Rectal smooth muscle tissue (tissue), 1 donor: ENCODE measurements around the gene TBC1D1.

Experiments
- H3K27ac ChIP-seq: one replicate; pipeline ENCODE4 v1.7.0; 2013; ENCODE audit warnings: low read depth, low read length, inconsistent platforms
- H3K27me3 ChIP-seq: one replicate; pipeline ENCODE4 v1.7.0; 2013; ENCODE audit warnings: low read length; ENCODE audit not compliant: control insufficient read depth, insufficient read depth
- H3K36me3 ChIP-seq: one replicate; pipeline ENCODE4 v1.7.0; 2013; ENCODE audit warnings: low read length; ENCODE audit not compliant: control insufficient read depth, insufficient read depth
- H3K4me1 ChIP-seq: one replicate; pipeline ENCODE4 v1.7.0; 2013; ENCODE audit warnings: low read length; ENCODE audit not compliant: control insufficient read depth, insufficient read depth
- H3K4me3 ChIP-seq: one replicate; pipeline ENCODE4 v1.7.0; 2013; ENCODE audit warnings: low read length
- H3K9ac ChIP-seq: one replicate; pipeline ENCODE4 v1.7.0; 2013; ENCODE audit warnings: low read length

Gene TBC1D1

DNA sequence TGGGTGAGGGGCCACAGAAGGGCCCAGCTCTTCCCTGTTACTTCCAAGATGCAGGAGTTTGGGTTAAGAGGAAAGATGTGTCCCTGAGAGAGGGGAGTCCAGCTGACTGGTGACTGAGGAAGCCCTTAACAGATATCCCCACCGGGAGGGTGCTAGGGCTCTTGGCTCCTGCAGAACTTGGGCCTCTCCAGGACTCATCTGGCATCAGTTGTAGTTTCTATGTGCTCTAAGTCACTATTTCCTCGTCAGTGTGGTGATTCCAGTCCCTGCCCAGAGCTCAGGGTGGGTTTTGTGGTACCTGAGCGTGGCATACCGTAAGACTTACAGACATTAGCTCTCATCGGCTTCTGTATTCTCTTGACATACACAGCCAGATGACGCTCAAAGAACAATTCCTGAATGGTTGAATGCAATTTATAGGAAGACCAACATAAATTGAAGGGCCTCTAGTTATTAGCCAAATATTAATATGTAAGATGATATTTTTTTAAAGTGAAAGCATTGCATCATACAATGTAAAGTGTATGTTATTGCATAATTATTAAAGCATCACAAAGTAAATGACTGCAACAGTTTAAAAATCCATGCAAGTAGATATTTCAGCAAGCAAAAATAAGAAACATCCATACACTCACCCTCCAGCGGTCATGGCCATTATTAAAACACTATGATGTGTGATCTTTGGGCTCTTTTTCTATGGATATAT is 264.9 kb downstream of the TBC1D1 start:
- no peak overlapping the region for H3K27ac ChIP-seq
- no peak overlapping the region for H3K4me3 ChIP-seq
- no peaks in the 10 kb centered on the region for H3K27me3 ChIP-seq
- H3K9ac ChIP-seq: no peak overlapping the region
- no peaks in the 10 kb centered on the region for H3K36me3 ChIP-seq
- H3K4me1 ChIP-seq: peaks cover 3% of the 10 kb centered on the region

DNA sequence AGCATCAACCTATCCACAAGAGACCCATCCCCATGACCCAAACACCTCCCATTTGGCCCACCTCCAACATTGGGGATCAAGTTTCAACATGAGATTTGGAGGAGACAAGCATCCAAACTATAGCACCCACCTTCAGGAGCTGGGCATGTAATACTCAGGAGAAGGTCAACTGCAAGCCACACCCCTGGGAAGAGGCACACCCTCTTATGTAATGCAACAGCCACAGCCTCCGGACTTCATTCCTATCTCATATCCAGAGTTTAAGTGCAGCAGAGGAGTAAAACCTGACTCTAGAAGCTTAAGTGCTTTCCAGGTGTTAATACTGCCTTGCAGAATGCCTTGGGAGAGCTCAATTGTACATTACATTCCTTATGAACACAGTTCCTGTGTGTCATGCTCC is 266.7 kb downstream of the TBC1D1 start:
- H3K9ac ChIP-seq: no peak overlapping the region

DNA sequence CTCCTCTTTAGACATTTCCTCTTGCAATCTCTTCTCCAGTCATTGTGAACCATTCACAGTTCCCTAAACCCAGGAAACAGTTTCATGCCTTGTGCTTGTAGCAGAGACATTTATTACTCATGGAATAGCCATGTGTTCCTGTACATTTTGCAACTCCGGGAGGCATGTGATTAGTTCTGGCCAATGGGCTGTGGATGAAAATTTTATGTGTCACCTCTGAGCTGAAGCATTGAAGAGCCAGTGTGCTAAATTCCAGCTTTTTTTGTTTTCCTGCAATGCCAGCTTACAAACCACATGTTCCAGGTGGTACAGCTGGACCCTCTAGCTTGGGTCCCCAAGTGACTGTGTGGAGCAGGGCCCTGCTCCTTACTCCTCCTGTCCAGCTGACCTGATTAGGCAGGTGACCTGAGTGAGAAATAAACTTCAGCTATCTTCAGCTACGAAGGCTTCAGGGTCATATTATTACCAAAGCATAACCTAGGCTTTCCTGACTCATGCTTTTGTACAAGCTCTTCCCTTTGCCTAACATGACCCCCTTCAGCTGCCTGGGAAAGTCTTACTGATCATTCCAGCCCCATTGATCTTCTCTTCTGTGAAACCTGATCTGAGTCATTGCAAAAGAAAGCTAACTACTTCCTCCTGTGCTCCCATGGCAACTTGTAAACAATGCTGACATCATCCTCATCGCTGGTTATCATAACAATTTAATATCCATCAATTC is 269.8 kb downstream of the TBC1D1 start:
- H3K9ac ChIP-seq: no peak overlapping the region
- no peaks in the 10 kb centered on the region for H3K27me3 ChIP-seq
- H3K27ac ChIP-seq: no peak overlapping the region

More for the DNA sequence above, 266.7 kb downstream of the TBC1D1 start:
- Histone ChIP-seq H3K4me3 (no peak overlapping the region), H3K4me1 (peaks cover 4% of the 10 kb centered on the region), H3K27ac (no peak overlapping the region), H3K36me3 (no peaks in the 10 kb centered on the region), H3K27me3 (no peaks in the 10 kb centered on the region)

DNA sequence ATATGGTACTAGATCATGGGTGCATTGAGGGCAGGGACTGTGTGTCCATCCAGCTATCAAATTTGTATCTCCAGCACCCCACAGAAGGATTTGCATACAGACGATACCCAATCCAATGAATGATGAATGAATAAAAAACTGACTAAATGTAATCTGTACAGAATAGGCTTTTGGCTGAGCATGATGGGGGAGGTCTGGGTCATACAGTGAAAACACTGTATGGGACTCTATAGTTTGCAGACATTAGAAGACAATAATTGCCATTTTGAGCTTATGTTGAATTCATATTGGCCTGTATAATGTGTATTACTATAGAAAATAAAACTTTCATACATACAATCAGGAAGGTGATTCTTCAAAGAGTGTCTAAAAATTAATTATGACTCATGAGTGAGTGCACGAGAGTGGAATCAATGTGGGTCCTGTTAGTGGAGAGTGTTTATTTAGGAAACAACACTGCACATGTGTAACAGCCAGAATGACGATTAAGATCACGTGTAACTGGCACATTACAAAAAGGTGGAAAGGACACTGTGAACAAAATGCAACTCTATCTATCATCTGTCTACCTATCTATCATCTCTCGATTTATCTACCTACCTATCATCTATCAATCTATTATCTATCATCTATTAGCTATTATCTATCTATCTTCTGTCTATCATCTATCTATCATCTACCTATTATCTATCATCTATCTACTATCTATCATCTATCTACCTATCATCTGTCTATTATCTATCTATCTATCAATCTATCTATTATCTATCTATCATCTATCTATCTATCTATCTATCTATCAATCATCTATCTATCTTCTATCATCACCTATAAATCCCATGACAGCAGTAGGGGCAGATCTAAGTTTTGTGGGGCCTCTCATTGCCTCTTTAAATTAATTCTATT is 270.6 kb downstream of the TBC1D1 start:
- no peak overlapping the region for H3K9ac ChIP-seq
- H3K27ac ChIP-seq: no peak overlapping the region

More for the DNA sequence above, 269.8 kb downstream of the TBC1D1 start:
- H3K4me3 ChIP-seq: no peak overlapping the region
- H3K4me1 ChIP-seq: peaks cover 4% of the 10 kb centered on the region
- no peaks in the 10 kb centered on the region for H3K36me3 ChIP-seq

DNA sequence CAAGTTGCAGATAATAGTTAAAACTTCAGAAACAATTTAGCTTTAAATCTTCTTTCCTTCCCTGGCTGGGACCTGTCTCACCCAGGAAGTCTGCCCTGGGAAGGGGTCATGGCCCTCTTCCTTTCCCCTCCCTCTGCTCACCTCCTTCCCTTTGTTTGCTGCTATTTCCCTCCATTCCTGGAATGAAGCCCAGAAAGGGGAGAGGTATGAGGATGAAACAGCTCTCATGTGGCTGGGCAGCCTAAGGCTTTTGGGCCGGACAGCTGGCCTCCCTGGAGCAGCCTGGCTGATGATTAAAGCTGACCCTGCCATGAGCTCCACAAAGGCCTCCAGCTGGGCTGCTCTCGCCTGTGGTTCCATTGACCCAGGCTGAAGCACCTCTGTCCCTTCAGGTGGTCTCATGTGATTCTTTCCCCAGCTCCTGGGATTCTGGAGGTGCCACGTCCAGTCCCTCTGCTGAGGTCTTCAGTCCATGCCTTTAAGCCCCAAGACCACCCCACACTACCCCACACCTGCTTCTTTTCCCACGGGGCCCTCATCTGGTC is 271.4 kb downstream of the TBC1D1 start:
- no peak overlapping the region for H3K27ac ChIP-seq
- H3K4me3 ChIP-seq: no peak overlapping the region
- peaks cover 4% of the 10 kb centered on the region for H3K4me1 ChIP-seq
- H3K27me3 ChIP-seq: no peaks in the 10 kb centered on the region
- H3K36me3 ChIP-seq: no peaks in the 10 kb centered on the region
- H3K9ac ChIP-seq: no peak overlapping the region

More for the DNA sequence above, 270.6 kb downstream of the TBC1D1 start:
- Histone ChIP-seq H3K27me3 (no peaks in the 10 kb centered on the region), H3K36me3 (no peaks in the 10 kb centered on the region), H3K4me1 (peaks cover 4% of the 10 kb centered on the region), H3K4me3 (no peak overlapping the region)

DNA sequence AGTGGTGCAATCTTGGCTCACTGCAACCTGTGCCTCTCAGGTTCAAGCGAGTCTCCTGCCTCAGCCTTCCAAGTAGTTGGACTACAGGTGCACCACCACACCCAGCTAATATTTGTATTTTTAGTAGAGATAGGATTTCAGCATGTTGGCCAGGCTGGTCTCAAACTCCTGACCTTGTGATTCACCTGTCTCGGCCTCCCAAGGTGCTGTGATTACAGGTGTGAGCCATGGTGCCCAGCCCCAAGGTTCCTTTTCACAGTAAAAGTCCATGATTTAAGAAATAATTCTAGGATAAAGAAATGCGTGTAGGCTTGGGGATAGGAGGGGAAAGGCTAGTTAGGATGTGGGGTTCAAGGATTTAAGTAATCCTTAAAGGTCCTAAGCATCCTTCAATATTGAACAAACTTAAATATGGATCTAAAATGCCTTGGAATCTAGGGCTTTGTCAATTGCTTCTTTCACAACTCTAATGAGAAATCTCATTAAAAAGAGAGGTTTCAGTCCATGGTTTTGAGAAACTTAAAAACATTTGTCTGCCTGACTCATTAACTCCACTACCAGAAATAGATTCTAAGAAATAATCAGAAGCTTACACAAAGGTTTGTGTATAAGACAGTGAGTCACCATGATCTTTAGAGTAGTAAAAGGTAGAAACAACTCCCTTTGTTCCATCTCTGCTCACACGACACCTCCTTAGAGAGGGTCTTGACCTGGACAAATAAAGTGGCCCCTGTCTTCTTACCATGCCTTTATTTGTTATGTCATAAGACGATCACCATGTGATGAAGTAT is 272.5 kb downstream of the TBC1D1 start:
- no peaks in the 10 kb centered on the region for H3K27me3 ChIP-seq
- H3K4me1 ChIP-seq: peaks cover 4% of the 10 kb centered on the region
- no peak overlapping the region for H3K27ac ChIP-seq

DNA sequence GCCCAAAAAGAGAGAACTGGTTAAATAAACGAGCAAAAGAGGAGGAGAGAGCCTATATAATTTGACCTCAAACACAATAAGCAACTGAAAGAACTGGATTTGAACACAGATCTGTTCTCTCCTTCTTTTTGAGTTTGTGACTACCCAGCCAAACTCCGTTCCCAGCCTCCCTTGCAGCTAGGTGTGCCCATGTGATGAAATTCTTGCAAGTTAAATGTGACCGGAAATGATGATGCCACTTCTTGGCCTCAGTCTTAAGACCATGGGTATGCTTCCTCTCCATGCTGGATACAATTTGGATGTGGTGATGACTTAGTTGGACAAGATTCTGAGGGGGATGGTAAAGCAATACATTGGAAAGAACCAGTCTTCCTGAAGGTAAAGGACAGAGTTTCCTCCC is 273.5 kb downstream of the TBC1D1 start:
- no peak overlapping the region for H3K9ac ChIP-seq
- no peak overlapping the region for H3K4me3 ChIP-seq
- H3K27me3 ChIP-seq: no peaks in the 10 kb centered on the region
- H3K4me1 ChIP-seq: peaks cover 4% of the 10 kb centered on the region
- H3K36me3 ChIP-seq: no peaks in the 10 kb centered on the region
- no peak overlapping the region for H3K27ac ChIP-seq

More for the DNA sequence above, 272.5 kb downstream of the TBC1D1 start:
- Histone ChIP-seq H3K4me3 (no peak overlapping the region), H3K9ac (no peak overlapping the region), H3K36me3 (no peaks in the 10 kb centered on the region)

DNA sequence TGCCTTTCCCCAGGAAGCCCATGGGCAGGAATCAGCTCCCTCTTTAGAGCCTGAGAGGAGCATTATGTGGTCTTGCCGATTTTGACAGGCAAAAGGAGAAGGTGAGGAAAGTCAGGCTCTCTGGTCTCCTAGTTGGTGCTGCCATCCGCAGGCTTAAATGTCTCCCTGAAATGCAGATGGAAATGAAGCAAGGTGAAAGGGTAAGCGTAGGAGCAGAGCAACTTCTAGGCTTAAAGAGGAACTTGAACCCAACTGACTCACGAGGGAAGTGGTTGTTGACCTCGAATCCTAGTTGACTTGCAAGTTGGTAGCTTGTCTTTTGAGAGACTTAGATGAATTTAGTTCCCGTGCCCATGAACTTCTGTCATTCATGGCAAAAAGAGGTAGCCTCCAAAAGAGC is 275.2 kb downstream of the TBC1D1 start:
- Histone ChIP-seq H3K4me1 (no peaks in the 10 kb centered on the region), H3K27me3 (no peaks in the 10 kb centered on the region), H3K9ac (no peak overlapping the region), H3K27ac (no peak overlapping the region), H3K36me3 (no peaks in the 10 kb centered on the region), H3K4me3 (no peak overlapping the region)

DNA sequence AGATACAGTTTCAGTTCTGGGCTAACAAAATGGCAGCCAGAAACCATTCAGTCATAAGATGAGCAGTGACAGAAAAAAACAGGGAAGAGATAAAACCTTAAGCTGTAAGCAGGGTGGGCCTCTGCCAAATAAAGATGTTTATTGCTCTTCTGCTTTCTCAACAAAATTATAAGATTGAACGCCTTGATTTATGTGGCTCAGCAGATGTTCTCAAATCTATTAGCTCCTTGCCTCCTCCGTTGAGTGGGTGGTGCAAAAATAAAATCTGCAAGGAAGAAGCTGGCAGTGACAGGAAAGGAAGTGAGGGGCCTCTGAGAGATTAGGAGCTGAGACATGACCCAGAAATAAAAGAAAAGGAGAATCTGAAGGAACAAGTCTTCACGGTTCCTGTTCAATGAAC is 275.9 kb downstream of the TBC1D1 start:
- Histone ChIP-seq H3K27me3 (no peaks in the 10 kb centered on the region), H3K36me3 (no peaks in the 10 kb centered on the region), H3K9ac (no peak overlapping the region), H3K27ac (no peak overlapping the region), H3K4me3 (no peak overlapping the region), H3K4me1 (no peaks in the 10 kb centered on the region)

DNA sequence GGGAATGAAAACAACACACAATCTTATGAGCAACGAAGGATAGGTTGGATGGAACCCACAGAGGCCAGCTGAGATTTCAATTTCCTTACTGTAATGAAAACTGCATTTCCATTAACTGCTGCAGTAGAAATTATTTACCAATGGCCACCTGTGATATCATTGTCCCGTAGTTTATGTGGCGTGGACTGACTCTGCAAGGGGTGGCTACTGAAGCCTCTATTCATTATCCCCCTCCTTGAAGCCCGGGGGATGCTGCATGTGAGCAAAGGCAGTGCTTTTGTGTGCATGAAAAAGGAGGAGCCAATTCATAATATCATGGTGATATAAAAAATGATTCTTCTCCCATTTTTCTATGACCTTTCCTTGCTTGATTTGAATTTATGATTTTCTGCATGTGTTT is 277.1 kb downstream of the TBC1D1 start:
- H3K9ac ChIP-seq: no peak overlapping the region
- no peaks in the 10 kb centered on the region for H3K36me3 ChIP-seq
- H3K27ac ChIP-seq: no peak overlapping the region
- H3K4me1 ChIP-seq: no peaks in the 10 kb centered on the region
- no peak overlapping the region for H3K4me3 ChIP-seq
- H3K27me3 ChIP-seq: no peaks in the 10 kb centered on the region

DNA sequence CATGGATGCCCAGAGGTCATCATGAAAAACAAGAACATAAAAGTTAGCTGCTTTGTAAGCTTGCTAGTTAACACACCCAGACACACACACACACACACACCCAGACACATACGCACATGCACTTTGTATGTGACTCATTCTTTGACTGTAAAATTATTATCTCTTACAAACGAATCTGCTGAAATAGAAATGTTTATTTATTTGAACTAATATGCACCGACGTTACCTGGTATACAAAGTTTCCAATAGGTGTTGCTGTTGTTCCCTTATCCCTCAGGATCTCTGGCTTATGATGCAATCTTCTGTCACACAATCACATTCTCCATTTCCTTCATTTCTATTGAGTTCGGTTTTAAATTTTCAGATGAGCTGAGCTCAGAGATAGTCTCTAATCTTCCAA is 278.6 kb downstream of the TBC1D1 start:
- H3K4me1 ChIP-seq: no peaks in the 10 kb centered on the region
- H3K27ac ChIP-seq: no peak overlapping the region
- no peak overlapping the region for H3K4me3 ChIP-seq
- no peaks in the 10 kb centered on the region for H3K36me3 ChIP-seq
- H3K9ac ChIP-seq: no peak overlapping the region
- H3K27me3 ChIP-seq: no peaks in the 10 kb centered on the region
